IPS-NIHi11 (cell line): ENCODE measurements around the gene FOXI1.

Source experiments
- DNase-seq: peaks from one replicate; pipeline ENCODE4 v3.0.0; 2012; ENCODE audit warnings: mixed read lengths, low spot score

Gene FOXI1

GRCh38 chr5:170150713-170151096, 45.0 kb downstream of the FOXI1 start:
- DNase-seq: no peak

- DNase-seq: peak; percentile 70
These were observed 45.6 kb downstream of the FOXI1 start for GRCh38 chr5:170151097-170151831.

- no peak for DNase-seq
These were observed 47.1 kb downstream of the FOXI1 start for GRCh38 chr5:170152767-170153166.

- peak; percentile 23 for DNase-seq
These were observed 48.6 kb downstream of the FOXI1 start for GRCh38 chr5:170154297-170154696.

GRCh38 chr5:170154744-170155143, 49.0 kb downstream of the FOXI1 start:
- no peak for DNase-seq

DNA sequence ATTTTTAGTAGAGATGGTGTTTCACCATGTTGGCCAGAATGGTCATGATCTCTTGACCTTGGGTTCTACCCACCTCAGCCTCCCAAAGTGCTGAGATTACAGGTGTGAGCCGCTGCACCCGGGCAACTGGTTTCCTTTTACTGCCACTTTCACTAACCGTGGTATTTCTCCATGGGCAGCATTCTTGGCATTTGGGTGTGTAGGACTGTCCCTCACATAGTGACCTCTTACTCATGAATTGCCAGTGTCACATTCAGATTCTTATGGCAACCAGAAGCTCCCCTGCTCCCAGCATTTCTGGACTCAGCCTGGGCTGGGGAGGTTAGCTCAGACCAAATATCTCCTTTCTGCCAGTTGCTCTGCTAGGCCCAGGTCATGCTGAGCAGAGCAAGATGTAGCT, 50.1 kb downstream of the FOXI1 start:
- DNase-seq: no peak

DNA sequence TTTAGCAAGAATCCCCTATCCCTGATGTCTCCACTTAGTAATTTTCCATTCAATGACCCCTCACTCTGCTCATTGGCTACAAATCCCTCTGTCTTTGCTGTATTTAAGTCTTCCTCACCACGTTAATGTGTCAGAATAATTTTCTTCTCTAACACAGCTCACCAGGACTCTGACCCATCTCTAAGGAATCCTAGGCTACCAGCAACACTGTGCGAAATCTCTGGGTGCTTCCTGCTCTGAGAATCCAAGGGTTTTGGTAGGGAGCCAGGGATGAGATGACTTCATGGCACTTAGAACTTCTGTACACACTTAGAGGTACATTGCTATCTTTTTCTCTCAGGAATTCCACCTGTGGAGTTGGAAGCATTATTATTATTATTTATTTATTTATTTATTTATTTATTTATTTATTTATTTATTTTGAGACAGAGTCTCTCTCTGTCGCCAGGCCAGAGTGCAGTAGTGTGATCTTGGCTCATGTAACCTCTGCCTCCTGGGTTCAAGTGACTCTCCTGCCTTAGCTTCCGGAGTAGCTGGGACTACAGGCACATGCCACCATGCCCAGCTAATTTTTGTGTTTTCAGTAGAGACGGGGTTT, 53.5 kb downstream of the FOXI1 start:
- DNase-seq: no peak
